Measurements from ENCODE around the gene SLC37A2. TPM values are rescaled to one million over a fixed set of nuclear protein-coding genes. Genes with fewer than 3 reads are reported as not detected.

Gene SLC37A2
- total and polyA plus RNA-seq, 2 experiments from 2014 or later: 2.8 to 3.9 TPM

DNA sequence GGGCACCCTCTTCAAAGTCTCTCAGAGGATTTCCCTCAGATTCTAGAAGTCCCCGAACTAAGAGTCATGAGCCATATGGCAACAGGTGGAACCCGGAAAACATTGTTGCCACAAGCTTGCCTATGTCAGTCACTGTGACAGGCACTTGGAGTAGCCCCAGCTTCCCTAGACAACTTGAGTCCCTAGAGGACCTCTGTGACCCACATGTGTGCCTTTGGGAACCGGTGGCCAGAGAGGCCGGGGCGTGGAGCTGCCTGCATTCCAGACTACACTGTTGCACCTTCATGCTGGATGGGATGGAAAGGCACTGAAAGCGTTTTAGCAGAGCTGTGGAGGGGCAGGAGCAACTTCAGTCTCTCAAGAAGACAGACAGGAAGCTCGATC lies 12.1 kb downstream of the SLC37A2 start:
- no peaks in the 10 kb centered on the region for H3K27me3 ChIP-seq
- no peak overlapping the region for H3K4me2 ChIP-seq
- no peak for TF ChIP-seq EZH2 (IDR thresholded peaks at IDR 0.05; ENCODE audit: borderline replicate concordance)
- TF ChIP-seq, protein P1, sequence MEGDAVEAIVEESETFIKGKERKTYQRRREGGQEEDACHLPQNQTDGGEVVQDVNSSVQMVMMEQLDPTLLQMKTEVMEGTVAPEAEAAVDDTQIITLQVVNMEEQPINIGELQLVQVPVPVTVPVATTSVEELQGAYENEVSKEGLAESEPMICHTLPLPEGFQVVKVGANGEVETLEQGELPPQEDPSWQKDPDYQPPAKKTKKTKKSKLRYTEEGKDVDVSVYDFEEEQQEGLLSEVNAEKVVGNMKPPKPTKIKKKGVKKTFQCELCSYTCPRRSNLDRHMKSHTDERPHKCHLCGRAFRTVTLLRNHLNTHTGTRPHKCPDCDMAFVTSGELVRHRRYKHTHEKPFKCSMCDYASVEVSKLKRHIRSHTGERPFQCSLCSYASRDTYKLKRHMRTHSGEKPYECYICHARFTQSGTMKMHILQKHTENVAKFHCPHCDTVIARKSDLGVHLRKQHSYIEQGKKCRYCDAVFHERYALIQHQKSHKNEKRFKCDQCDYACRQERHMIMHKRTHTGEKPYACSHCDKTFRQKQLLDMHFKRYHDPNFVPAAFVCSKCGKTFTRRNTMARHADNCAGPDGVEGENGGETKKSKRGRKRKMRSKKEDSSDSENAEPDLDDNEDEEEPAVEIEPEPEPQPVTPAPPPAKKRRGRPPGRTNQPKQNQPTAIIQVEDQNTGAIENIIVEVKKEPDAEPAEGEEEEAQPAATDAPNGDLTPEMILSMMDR (IDR thresholded peaks at IDR 0.05; ENCODE audit: poor library complexity): no peak
- no peak for TF ChIP-seq EZH2phosphoT487 (IDR thresholded peaks at IDR 0.05; ENCODE audit: low read depth, severe bottlenecking, unreplicated experiment)
- 82% methylated on average over 7 of the region's 7 CpGs for WGBS (ENCODE audit: low lambda C conversion rate, missing lambda C conversion rate)
- no peaks in the 10 kb centered on the region for H3K9me2 ChIP-seq (replicated peaks; ENCODE audit: insufficient read depth)
- H4K20me1 ChIP-seq (ENCODE audit: insufficient read depth, poor library complexity, severe bottlenecking): no peaks in the 10 kb centered on the region
- H3K79me2 ChIP-seq: no peaks in the 10 kb centered on the region
- H3K4me3 ChIP-seq: no peak overlapping the region
- H3K27ac ChIP-seq: peak overlapping the region; percentile 40
- no peak for DNase-seq (ENCODE audit: low spot score)
- no peak overlapping the region for H2AFZ ChIP-seq
- no peaks in the 10 kb centered on the region for H3K9me3 ChIP-seq (ENCODE audit: low read depth)
- H3K36me3 ChIP-seq (replicated peaks; ENCODE audit: insufficient read depth, low read depth): no peaks in the 10 kb centered on the region
- peaks cover 21% of the 10 kb centered on the region for H3K4me1 ChIP-seq (ENCODE audit: insufficient read depth)

DNA sequence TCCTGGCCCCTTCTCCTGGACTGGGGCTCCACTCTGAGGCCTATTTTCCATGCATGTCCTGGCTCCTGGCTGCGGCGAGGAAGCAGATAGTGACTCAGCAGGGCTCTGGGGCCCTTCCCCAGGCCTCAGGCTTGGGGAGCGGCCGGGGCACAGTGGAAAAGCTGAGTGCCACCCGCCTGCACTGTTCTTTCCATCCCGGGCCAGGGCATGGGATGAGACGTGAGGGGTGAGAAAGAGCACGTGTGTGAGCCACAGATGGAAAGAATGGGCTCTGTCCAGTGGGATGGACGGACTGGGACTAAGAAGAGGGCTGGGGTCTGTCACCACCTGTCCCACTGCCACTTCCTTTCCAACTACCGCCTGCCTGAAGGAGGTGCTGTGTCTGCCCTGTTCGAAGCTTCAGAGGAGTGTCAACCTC lies 12.8 kb downstream of the SLC37A2 start:
- no peak for DNase-seq (ENCODE audit: low spot score)
- Histone ChIP-seq H3K36me3 (replicated peaks; ENCODE audit: insufficient read depth, low read depth) (no peaks in the 10 kb centered on the region), H3K4me3 (no peak overlapping the region), H3K4me1 (ENCODE audit: insufficient read depth) (peaks cover 19% of the 10 kb centered on the region), H3K27me3 (no peaks in the 10 kb centered on the region), H4K20me1 (ENCODE audit: insufficient read depth, poor library complexity, severe bottlenecking) (no peaks in the 10 kb centered on the region), H3K79me2 (no peaks in the 10 kb centered on the region), H3K4me2 (no peak overlapping the region), H3K9me3 (ENCODE audit: low read depth) (no peaks in the 10 kb centered on the region), H2AFZ (no peak overlapping the region), H3K9me2 (replicated peaks; ENCODE audit: insufficient read depth) (no peaks in the 10 kb centered on the region), H3K27ac (no peak overlapping the region)
- TF ChIP-seq, protein P1 (IDR thresholded peaks at IDR 0.05; ENCODE audit: poor library complexity): no peak
- TF ChIP-seq EZH2phosphoT487 (IDR thresholded peaks at IDR 0.05; ENCODE audit: low read depth, severe bottlenecking, unreplicated experiment): no peak
- no peak for TF ChIP-seq EZH2 (IDR thresholded peaks at IDR 0.05; ENCODE audit: borderline replicate concordance)
- 87% methylated on average over 11 of the region's 11 CpGs for WGBS (ENCODE audit: low lambda C conversion rate, missing lambda C conversion rate)

DNA sequence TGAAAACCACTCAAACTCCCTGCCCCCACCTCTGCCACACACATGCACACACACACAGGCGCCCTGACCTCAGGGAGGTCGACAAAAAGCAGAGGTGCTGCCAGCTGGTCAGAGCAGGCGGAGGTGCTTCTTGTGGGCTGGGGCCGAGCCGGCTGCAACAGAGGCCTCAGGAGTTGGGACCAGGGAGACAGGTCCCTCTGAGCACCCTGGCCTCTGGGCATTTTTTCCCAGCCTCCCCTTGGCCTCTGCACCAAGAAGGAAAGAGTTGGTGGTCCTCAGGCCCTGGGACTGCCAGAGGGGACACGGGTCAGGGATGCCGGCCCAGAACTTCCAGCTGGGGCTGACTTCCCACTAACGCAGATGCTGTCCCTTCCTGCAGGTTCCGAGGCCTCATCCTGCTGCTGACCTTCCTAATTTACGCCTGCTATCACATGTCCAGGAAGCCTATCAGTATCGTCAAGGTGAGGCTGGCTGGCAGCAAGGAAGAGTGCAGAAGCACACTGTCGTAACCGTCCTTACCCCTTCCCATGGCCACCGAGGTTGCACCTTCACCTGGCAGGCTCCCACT lies 13.4 kb downstream of the SLC37A2 start:
- peaks cover 14% of the 10 kb centered on the region for H3K4me1 ChIP-seq (ENCODE audit: insufficient read depth)
- H3K27me3 ChIP-seq: no peaks in the 10 kb centered on the region
- no peaks in the 10 kb centered on the region for H3K9me2 ChIP-seq (replicated peaks; ENCODE audit: insufficient read depth)
- TF ChIP-seq EZH2phosphoT487 (IDR thresholded peaks at IDR 0.05; ENCODE audit: low read depth, severe bottlenecking, unreplicated experiment) (no peak), EZH2 (IDR thresholded peaks at IDR 0.05; ENCODE audit: borderline replicate concordance) (no peak)
- TF ChIP-seq, protein P1 (IDR thresholded peaks at IDR 0.05; ENCODE audit: poor library complexity): no peak
- H3K4me2 ChIP-seq: no peak overlapping the region
- WGBS (ENCODE audit: low lambda C conversion rate, missing lambda C conversion rate): 78% methylated on average over 14 of the region's 14 CpGs
- H2AFZ ChIP-seq: no peak overlapping the region
- H3K9me3 ChIP-seq (ENCODE audit: low read depth): no peaks in the 10 kb centered on the region
- H4K20me1 ChIP-seq (ENCODE audit: insufficient read depth, poor library complexity, severe bottlenecking): no peaks in the 10 kb centered on the region
- no peak for DNase-seq (ENCODE audit: low spot score)
- no peak overlapping the region for H3K27ac ChIP-seq
- no peaks in the 10 kb centered on the region for H3K79me2 ChIP-seq
- H3K36me3 ChIP-seq (replicated peaks; ENCODE audit: insufficient read depth, low read depth): no peaks in the 10 kb centered on the region
- no peak overlapping the region for H3K4me3 ChIP-seq
